Naive thymus-derived CD4-positive, alpha-beta T cell (primary cell): Measurements from ENCODE around the gene CCR1. TPM values are rescaled to one million over a fixed set of nuclear protein-coding genes. Genes with fewer than 3 reads are reported as not detected.
"Not testable (repeated sequence)": the region's sequence is repeated elsewhere in the genome, so short reads cannot be mapped to it uniquely, and the experiment has no call there.

ENCODE experiments used
- ATAC-seq: fragments of 150-1000 bp; cut with Tn5 transposase; 2 replicates; pipeline ENCODE4 v1.10.0; 2021; ENCODE audit warnings: mild to moderate bottlenecking, moderate library complexity
- CTCF ChIA-PET: fragments of 350-600 bp; sonication (Branson Sonifier 250); formaldehyde crosslinking; loops from one replicate; lab custom pipeline; 2021; ENCODE audit warnings: antibody characterized with exemption; lab: Charles Lee
- POLR2A ChIA-PET: fragments of 350-600 bp; sonication (Branson Sonifier 250); formaldehyde crosslinking; loops from one replicate; lab custom pipeline; 2021; ENCODE audit warnings: antibody characterized with exemption, inconsistent platforms; lab: Charles Lee
- DNase-seq, 9 donors: peaks; one replicate each; pipeline versions ENCODE4 v3.0.0 to v3.0.0-alpha.2; 2020 to 2022; ENCODE audit warnings: mixed read lengths in 1 of 9
- H3K27ac ChIP-seq: one replicate; pipeline ENCODE4 v1.7.0; 2013; ENCODE audit warnings: mild to moderate bottlenecking, low read depth, low read length, moderate library complexity
- H3K27me3 ChIP-seq, 2 donors: one replicate each; pipeline ENCODE4 v1.7.0; 2013; ENCODE audit warnings: low read length in 2 of 2, mild to moderate bottlenecking in 2 of 2, moderate library complexity in 2 of 2; ENCODE audit not compliant: control insufficient read depth in 2 of 2, insufficient read depth in 2 of 2
- H3K36me3 ChIP-seq, 3 experiments: 1 replicate in 2 of 3; 2 replicates in 1 of 3; pipeline ENCODE4 v1.7.0; 2013; ENCODE audit warnings: low read length in 3 of 3, mild to moderate bottlenecking in 3 of 3, moderate library complexity in 1 of 3; ENCODE audit not compliant: insufficient read depth in 3 of 3, control insufficient read depth in 2 of 3
- H3K4me1 ChIP-seq, 2 donors: one replicate each; pipeline ENCODE4 v1.7.0; 2013; ENCODE audit warnings: low read length in 2 of 2, mild to moderate bottlenecking in 2 of 2, moderate library complexity in 1 of 2; ENCODE audit not compliant: control insufficient read depth in 2 of 2, insufficient read depth in 2 of 2
- H3K4me3 ChIP-seq: 2 replicates; pipeline ENCODE4 v1.7.0; 2013; ENCODE audit warnings: mild to moderate bottlenecking, low read length
- H3K9me3 ChIP-seq, 3 experiments: 1 replicate in 2 of 3; 2 replicates in 1 of 3; pipeline ENCODE4 v1.7.0; 2013; ENCODE audit warnings: low read length in 3 of 3; ENCODE audit not compliant: control insufficient read depth in 2 of 3
- H3K27ac Mint-ChIP-seq, 9 donors: one replicate each; pipeline ENCODE4 v1.8.0; 2020 to 2022; ENCODE audit warnings: mixed read lengths in 9 of 9, mild to moderate bottlenecking in 8 of 9, moderate library complexity in 5 of 9, inconsistent platforms in 2 of 9
- H3K27me3 Mint-ChIP-seq, 5 donors: one replicate each; pipeline ENCODE4 v1.8.0; 2021 to 2022; ENCODE audit warnings: mixed read lengths in 5 of 5, mild to moderate bottlenecking in 1 of 5
- H3K36me3 Mint-ChIP-seq, 5 donors: one replicate each; pipeline ENCODE4 v1.8.0; 2020 to 2022; ENCODE audit warnings: mixed read lengths in 5 of 5, mild to moderate bottlenecking in 3 of 5, inconsistent platforms in 1 of 5
- H3K4me1 Mint-ChIP-seq, 7 donors: one replicate each; pipeline ENCODE4 v1.8.0; 2020 to 2022; ENCODE audit warnings: mixed read lengths in 7 of 7, mild to moderate bottlenecking in 3 of 7, inconsistent platforms in 1 of 7
- H3K4me3 Mint-ChIP-seq, 10 donors: one replicate each; pipeline ENCODE4 v1.8.0; 2020 to 2022; ENCODE audit warnings: mild to moderate bottlenecking in 10 of 10, mixed read lengths in 10 of 10, moderate library complexity in 6 of 10, inconsistent platforms in 2 of 10
- H3K9me3 Mint-ChIP-seq, 11 donors: one replicate each; pipeline ENCODE4 v1.8.0; 2020 to 2022; ENCODE audit warnings: mixed read lengths in 11 of 11, mild to moderate bottlenecking in 4 of 11, inconsistent platforms in 1 of 11, moderate library complexity in 1 of 11
- intact Hi-C, 2 donors: fragments of 100-400 bp; cut with micrococcal nuclease; formaldehyde crosslinking; loops; one replicate each; pipeline ENCODE4 v1.15.1; 2023
- polyA plus RNA-seq, 2 donors: library from polyadenylated mRNA; unstranded; fragments of 300-500 nt; fragmentation: Illumina TruSeq; gene quantifications; one replicate each; pipeline ENCODE4 v1.2.3, GENCODE V29; 2021
- total RNA-seq, 6 experiments: library from RNA in 5 of 6; stranded (reverse) in 5 of 6; gene quantifications; 1 replicate in 5 of 6; 2 replicates in 1 of 6; pipeline ENCODE4 v1.2.3 and lab custom pipeline; 2021 to 2026

CCR1 gene
- total and polyA plus RNA-seq, 7 experiments from 2014 or later = 0.08 to 27.6 (median 2.6) TPM

DNA sequence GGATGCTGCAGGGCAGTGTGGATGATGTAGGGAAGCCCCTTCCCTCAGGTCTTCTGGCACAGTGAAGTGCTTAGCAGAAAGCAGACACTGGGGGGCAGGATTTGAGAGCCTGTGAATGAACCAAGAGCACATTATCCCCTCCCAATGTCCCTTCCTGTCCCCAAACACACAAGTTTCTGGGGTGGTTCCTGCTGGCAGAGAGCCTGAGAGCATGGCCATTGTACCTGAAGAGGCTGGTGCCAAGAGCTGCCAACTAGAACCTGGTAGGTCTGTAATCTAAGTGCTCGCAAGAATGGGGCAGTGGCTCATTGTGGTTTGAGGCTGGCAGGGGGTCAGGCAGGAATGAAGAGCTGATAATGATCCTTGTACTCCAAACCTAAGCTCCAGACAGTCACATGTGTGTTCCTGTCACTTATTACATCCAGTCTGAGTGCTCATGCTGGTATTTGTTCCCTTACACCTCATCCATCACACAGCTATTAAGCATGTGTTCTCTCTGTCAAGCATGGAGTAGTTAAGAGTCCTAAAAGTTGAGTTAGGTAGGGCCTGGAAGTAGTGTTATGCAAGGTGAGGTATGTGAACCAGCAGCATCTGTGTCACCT lies 6.7 kb upstream of the CCR1 start:
- CTCF ChIA-PET = interaction anchor here (0.7 kb wide), 1 partner anchor 139 kb away, joined by 4 read pairs; no protein-coding TSS in a partner anchor
- peak; percentile 27 for ATAC-seq
- H3K27me3 Mint-ChIP-seq = peaks cover 0 to 31% (median 0%) of the 10 kb centered on the region in 5 donors
- peaks cover 14 to 26% of the 10 kb centered on the region in 2 donors for H3K4me1 ChIP-seq
- peaks cover 0 to 13% (median 2%) of the 10 kb centered on the region in 11 donors for H3K9me3 Mint-ChIP-seq
- no peak overlapping the region for H3K4me3 Mint-ChIP-seq
- H3K36me3 Mint-ChIP-seq = peaks cover 0 to 34% (median 0%) of the 10 kb centered on the region in 5 donors
- no peaks in the 10 kb centered on the region for H3K27me3 ChIP-seq
- DNase-seq = no peak
- H3K36me3 ChIP-seq = no peaks in the 10 kb centered on the region
- POLR2A ChIA-PET = no interaction called here
- peaks cover 0 to 27% (median 0%) of the 10 kb centered on the region in 7 donors for H3K4me1 Mint-ChIP-seq
- intact Hi-C loops = loop anchor here (1.0 to 5.0 kb wide), 2 partner anchors 118 to 157 kb away; no protein-coding TSS in a partner anchor
- no peak overlapping the region for H3K4me3 ChIP-seq
- H3K9me3 ChIP-seq = no peaks in the 10 kb centered on the region
- H3K27ac Mint-ChIP-seq = no peak overlapping the region
- no peak overlapping the region for H3K27ac ChIP-seq

DNA sequence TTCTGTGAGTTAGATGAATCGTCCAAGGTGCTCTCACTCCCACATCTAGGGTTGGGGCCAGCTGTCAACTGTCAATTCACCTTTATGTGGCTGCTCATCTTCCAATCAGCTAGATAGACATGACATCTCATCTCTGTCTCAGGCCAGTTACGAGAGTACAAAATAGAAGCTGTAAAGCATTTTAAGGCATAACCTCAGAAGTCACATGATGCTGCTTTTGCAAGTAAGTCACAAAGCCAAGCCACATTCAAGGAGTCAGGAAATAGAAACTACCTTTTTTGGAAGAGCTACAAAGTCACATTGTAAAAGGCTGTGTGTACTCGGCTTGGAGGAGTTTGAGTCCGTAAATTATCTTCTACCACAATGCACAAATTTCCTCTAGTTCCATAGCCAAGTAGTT lies 5.1 kb upstream of the CCR1 start:
- intact Hi-C loops = loop anchor here (2.0 to 5.0 kb wide), 2 partner anchors 64 to 116 kb away; no protein-coding TSS in a partner anchor
- H3K27me3 Mint-ChIP-seq = peaks cover 0 to 17% (median 0%) of the 10 kb centered on the region in 5 donors
- Histone ChIP-seq H3K4me1 (peaks cover 17 to 32% of the 10 kb centered on the region in 2 donors), H3K27ac (no peak overlapping the region), H3K4me3 (peak overlapping the region; percentile 1), H3K27me3 (no peaks in the 10 kb centered on the region), H3K36me3 (no peaks in the 10 kb centered on the region), H3K9me3 (no peaks in the 10 kb centered on the region)
- H3K36me3 Mint-ChIP-seq = peaks cover 0 to 23% (median 0%) of the 10 kb centered on the region in 5 donors
- CTCF ChIA-PET = interaction anchor here (0.8 to 1.1 kb wide), 4 partner anchors 17 to 191 kb away, joined by 3 read pairs; no protein-coding TSS in a partner anchor
- POLR2A ChIA-PET = no interaction called here
- peaks cover 3 to 42% (median 14%) of the 10 kb centered on the region in 7 donors for H3K4me1 Mint-ChIP-seq
- ATAC-seq (peak; percentile 70), DNase-seq (peak in 6 of 9 donors; percentile 27 to 49 (median 41))
- peaks cover 0 to 5% (median 0%) of the 10 kb centered on the region in 11 donors for H3K9me3 Mint-ChIP-seq
- no peak overlapping the region for H3K4me3 Mint-ChIP-seq
- no peak overlapping the region for H3K27ac Mint-ChIP-seq

DNA sequence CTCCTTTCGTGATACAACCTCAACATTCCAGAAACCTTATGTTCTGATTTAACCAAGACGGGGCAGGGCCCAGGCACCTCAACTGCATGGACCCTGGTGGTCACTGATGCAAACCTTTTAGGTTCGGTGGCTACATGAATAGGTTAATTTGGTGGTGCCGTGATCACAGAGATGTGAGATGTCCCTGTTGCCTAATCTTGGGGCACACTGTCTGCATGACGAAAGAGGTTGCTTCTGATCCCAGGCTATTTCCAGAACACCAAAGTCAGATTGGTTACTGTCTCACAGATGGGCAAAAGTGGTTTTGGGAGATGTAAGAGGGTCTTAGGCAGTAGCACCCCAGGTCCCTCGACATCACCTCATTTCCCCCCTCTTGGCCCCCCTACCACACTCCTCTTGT lies 4.0 kb upstream of the CCR1 start:
- Mint-ChIP-seq H3K4me3 (no peak overlapping the region), H3K27ac (no peak overlapping the region), H3K36me3 (peaks cover 0 to 18% (median 0%) of the 10 kb centered on the region in 5 donors), H3K4me1 (peaks cover 8 to 45% (median 21%) of the 10 kb centered on the region in 7 donors), H3K9me3 (peaks cover 0 to 4% (median 0%) of the 10 kb centered on the region in 11 donors), H3K27me3 (peaks cover 0 to 8% (median 0%) of the 10 kb centered on the region in 5 donors)
- POLR2A ChIA-PET = no interaction called here
- no peak overlapping the region for H3K27ac ChIP-seq
- CTCF ChIA-PET = no interaction called here
- no peak overlapping the region for H3K4me3 ChIP-seq
- DNase-seq (no peak), ATAC-seq (no peak)
- peaks cover 23 to 43% of the 10 kb centered on the region in 2 donors for H3K4me1 ChIP-seq
- H3K9me3 ChIP-seq = no peaks in the 10 kb centered on the region
- intact Hi-C loops = loop anchor here (2.0 to 5.0 kb wide), 2 partner anchors 65 to 115 kb away; no protein-coding TSS in a partner anchor
- no peaks in the 10 kb centered on the region for H3K27me3 ChIP-seq
- no peaks in the 10 kb centered on the region for H3K36me3 ChIP-seq

DNA sequence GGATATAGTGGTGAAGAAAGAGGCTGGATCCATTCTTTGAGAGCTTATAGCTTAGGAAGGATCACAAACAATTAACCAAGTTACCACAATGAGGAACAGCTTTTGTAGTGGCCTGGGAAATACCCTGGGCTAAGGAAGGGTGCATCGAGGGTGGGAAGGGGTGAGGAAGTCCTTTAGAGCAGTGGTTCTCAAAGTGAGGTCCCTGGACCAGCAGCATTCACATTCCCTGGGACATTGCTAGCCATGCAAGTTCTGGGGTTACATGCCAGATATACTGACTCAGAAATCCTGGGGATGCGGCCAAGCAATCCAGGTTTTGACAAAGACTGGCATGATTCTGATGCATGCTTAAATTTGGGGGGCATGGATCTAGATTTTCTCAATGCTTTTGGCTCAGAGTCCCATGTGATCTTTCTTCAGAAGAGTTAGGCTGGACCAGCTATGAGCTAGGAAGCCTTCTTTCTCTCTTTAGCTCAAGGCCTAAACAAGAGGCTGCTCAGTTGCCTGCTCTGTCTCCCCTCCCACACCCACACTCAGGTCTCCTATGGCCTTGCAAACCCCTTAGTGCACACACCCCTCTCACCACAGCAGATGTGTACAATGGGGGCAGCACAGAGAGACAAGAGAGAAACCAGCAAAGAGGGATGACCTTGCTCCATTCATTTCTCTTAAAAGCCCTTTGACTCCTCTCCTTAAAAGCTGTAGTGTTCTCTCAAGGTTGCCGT lies 1.8 kb upstream of the CCR1 start:
- Mint-ChIP-seq H3K27me3 (peaks cover 0 to 2% (median 0%) of the 10 kb centered on the region in 5 donors), H3K4me3 (no peak overlapping the region), H3K4me1 (peaks cover 8 to 58% (median 23%) of the 10 kb centered on the region in 7 donors), H3K36me3 (peaks cover 0 to 24% (median 0%) of the 10 kb centered on the region in 5 donors), H3K9me3 (no peaks in the 10 kb centered on the region), H3K27ac (peak overlapping the region in 4 of 9 donors; percentile 11 to 64 (median 36))
- no peaks in the 10 kb centered on the region for H3K9me3 ChIP-seq
- intact Hi-C loops = loop anchor here (2.0 to 5.0 kb wide), 2 partner anchors 113 to 271 kb away; no protein-coding TSS in a partner anchor
- DNase-seq = no peak
- no peaks in the 10 kb centered on the region for H3K27me3 ChIP-seq
- ChIA-PET CTCF (no interaction called here), POLR2A (interaction anchor here (0.9 kb wide), 1 partner anchor 12 kb away, joined by 3 read pairs; no protein-coding TSS in a partner anchor)
- ATAC-seq = no peak
- H3K27ac ChIP-seq = no peak overlapping the region
- no peak overlapping the region for H3K4me3 ChIP-seq
- peaks cover 23 to 58% of the 10 kb centered on the region in 2 donors for H3K4me1 ChIP-seq
- H3K36me3 ChIP-seq = no peaks in the 10 kb centered on the region

DNA sequence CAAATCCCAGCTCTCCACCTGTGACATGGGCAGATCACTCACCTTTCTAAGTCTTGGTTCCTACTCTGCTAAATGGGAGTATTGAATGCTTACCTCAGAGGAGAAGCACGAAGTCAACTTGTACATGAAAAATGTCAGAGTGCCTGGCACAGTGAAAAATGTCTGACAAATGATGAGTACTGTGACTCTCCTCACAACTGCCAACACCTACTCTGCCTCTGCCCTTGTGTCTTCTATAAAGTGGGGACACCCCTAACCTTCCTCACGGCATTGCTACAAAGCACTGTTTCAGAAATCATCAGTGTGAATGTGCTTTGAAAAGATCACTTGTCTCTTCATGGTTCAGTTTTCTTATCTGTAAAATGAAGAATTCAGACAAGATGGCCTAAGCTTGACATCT lies 940 bp upstream of the CCR1 start:
- H3K4me3 Mint-ChIP-seq = peak overlapping the region in 1 of 10 donors; percentile 72
- H3K27me3 Mint-ChIP-seq = peaks cover 0 to 2% (median 0%) of the 10 kb centered on the region in 5 donors
- H3K27ac ChIP-seq = no peak overlapping the region
- ATAC-seq = no peak
- peaks cover 21 to 52% of the 10 kb centered on the region in 2 donors for H3K4me1 ChIP-seq
- no peaks in the 10 kb centered on the region for H3K27me3 ChIP-seq
- peaks cover 0 to 27% (median 0%) of the 10 kb centered on the region in 5 donors for H3K36me3 Mint-ChIP-seq
- DNase-seq = no peak
- H3K9me3 ChIP-seq = no peaks in the 10 kb centered on the region
- ChIA-PET POLR2A (interaction anchor here (0.9 kb wide), 1 partner anchor 11 kb away, joined by 3 read pairs; no protein-coding TSS in a partner anchor), CTCF (no interaction called here)
- no peaks in the 10 kb centered on the region for H3K36me3 ChIP-seq
- H3K9me3 Mint-ChIP-seq = no peaks in the 10 kb centered on the region
- intact Hi-C loops = loop anchor here in 1 of 2 donors (2.0 kb wide), 1 partner anchor 270 kb away; no protein-coding TSS in a partner anchor
- H3K4me1 Mint-ChIP-seq = peaks cover 8 to 62% (median 23%) of the 10 kb centered on the region in 7 donors
- H3K27ac Mint-ChIP-seq = peak overlapping the region in 7 of 9 donors; percentile 5 to 93 (median 56)
- H3K4me3 ChIP-seq = no peak overlapping the region

DNA sequence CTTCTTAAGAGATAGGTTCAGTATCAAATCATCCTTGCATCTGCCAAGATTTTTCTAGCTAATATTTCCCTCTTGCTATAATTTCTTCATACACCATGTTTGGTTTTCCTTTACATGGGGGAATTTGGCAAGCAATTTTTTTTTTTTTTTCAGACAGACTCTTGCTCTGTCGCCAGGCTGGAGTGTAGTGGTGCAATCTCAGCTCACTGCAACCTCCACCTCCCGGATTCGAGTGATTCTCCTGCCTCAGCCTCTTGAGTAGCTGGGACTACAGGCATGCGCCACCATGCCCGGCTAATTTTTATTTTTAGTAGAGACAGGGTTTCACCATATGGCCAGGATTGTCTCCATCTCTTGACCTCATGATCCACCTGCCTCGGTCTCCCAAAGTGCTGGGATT lies 599 bp downstream of the CCR1 start:
- Mint-ChIP-seq H3K4me3 (peak overlapping the region in 3 of 10 donors; percentile 21 to 72 (median 61)), H3K27ac (peak overlapping the region in 1 of 9 donors; percentile 93), H3K36me3 (peaks cover 0 to 41% (median 0%) of the 10 kb centered on the region in 5 donors), H3K4me1 (peaks cover 8 to 68% (median 24%) of the 10 kb centered on the region in 7 donors)
- H3K9me3 Mint-ChIP-seq, H3K9me3 ChIP-seq, ATAC-seq, CTCF ChIA-PET, DNase-seq, H3K27me3 Mint-ChIP-seq, H3K27me3 ChIP-seq, H3K4me3 ChIP-seq, H3K27ac ChIP-seq, intact Hi-C loops, H3K36me3 ChIP-seq: not testable (repeated sequence)
- H3K4me1 ChIP-seq = peaks cover 11 to 38% of the 10 kb centered on the region in 2 donors
- POLR2A ChIA-PET = interaction anchor here (0.6 to 1.0 kb wide), 3 partner anchors 9 to 1015 kb away, joined by 3 read pairs; no protein-coding TSS in a partner anchor
